Fibroblast of lung (primary cell): ENCODE results near the gene ETV6.

ENCODE experiments used
- EZH2 ChIP-seq: IDR thresholded peaks from 2 replicates; pipeline ENCODE4 v1.5.1; 2012; ENCODE audit warnings: low read length, control low read depth, mild to moderate bottlenecking; ENCODE audit errors: missing control alignments
- TF ChIP-seq, protein P1 (sequence below), 2 donors: IDR thresholded peaks in 1 of 2; conservative IDR thresholded peaks in 1 of 2; 1 replicate in 1 of 2; 2 replicates in 1 of 2; pipeline ENCODE4 v1.5.1; 2011 to 2012; ENCODE audit warnings: low read length in 2 of 2, control low read depth in 1 of 2, inconsistent platforms in 1 of 2, low read depth in 1 of 2, mild to moderate bottlenecking in 1 of 2

DNA sequence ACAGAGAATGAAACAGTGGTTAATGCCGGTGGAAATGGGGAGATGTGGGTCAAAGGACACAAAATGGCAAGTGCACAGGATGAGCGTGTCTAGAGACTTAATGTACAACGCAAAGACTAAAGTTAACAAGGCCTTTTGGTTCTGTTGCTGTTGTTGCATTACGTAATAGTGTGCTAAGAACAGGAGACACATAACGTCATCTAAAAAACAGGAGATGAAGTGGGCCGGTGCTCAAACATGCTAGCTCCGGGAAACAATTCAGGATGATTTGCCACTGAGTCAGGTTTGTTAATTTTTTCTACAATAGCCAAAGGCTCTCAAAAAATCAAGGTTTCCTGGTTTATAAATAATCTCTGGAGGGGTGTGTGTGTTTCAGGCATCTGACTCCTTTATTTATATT lies 55.5 kb downstream of the ETV6 start:
- TF ChIP-seq, protein P1, sequence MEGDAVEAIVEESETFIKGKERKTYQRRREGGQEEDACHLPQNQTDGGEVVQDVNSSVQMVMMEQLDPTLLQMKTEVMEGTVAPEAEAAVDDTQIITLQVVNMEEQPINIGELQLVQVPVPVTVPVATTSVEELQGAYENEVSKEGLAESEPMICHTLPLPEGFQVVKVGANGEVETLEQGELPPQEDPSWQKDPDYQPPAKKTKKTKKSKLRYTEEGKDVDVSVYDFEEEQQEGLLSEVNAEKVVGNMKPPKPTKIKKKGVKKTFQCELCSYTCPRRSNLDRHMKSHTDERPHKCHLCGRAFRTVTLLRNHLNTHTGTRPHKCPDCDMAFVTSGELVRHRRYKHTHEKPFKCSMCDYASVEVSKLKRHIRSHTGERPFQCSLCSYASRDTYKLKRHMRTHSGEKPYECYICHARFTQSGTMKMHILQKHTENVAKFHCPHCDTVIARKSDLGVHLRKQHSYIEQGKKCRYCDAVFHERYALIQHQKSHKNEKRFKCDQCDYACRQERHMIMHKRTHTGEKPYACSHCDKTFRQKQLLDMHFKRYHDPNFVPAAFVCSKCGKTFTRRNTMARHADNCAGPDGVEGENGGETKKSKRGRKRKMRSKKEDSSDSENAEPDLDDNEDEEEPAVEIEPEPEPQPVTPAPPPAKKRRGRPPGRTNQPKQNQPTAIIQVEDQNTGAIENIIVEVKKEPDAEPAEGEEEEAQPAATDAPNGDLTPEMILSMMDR (conservative IDR thresholded peaks at IDR 0.05 in 1 of 2, IDR thresholded peaks at IDR 0.05 in 1 of 2; ENCODE audit: low read depth in 1 of 2, low read length in 2 of 2), result no peak
- TF ChIP-seq EZH2, result no peak
